HEK293 (cell line): ENCODE measurements around the gene GPI.
A peak's percentile ranks its signal among the peaks of the same experiment; 100 is the strongest.
"Not testable (repeated sequence)": the region's sequence is repeated elsewhere in the genome, so short reads cannot be mapped to it uniquely, and the experiment has no call there.

Source experiments
- CTCF ChIA-PET: fragments of 350-600 bp; formaldehyde crosslinking; extraction: SDS; loops from one replicate; lab custom pipeline; 2021; ENCODE audit warnings: antibody characterized with exemption; lab: Yijun Ruan, JAX
- POLR2A ChIA-PET: fragments of 300-600 bp; formaldehyde crosslinking; extraction: SDS; loops from one replicate; lab custom pipeline; 2020; ENCODE audit warnings: antibody characterized with exemption, inconsistent platforms; lab: Yijun Ruan, JAX
- H3K27ac ChIP-seq: fragments of 200-500 bp; sonication (Bioruptor generic); 2 replicates; pipeline ENCODE4 v1.5.1; 2014; ENCODE audit warnings: low read depth, low read length, control low read depth, inconsistent platforms; ENCODE audit errors: extremely low read depth
- H3K36me3 ChIP-seq, 2 experiments: fragments of 200-500 bp in 1 of 2; sonication (Bioruptor generic) in 1 of 2; 1 replicate in 1 of 2; 2 replicates in 1 of 2; pipeline ENCODE4 v1.5.1; 2014 to 2017; ENCODE audit warnings: inconsistent platforms in 2 of 2, low read length in 2 of 2; ENCODE audit not compliant: control insufficient read depth in 2 of 2, insufficient read depth in 1 of 2
- H3K4me1 ChIP-seq: fragments of 200-500 bp; sonication (Bioruptor generic); 2 replicates; pipeline ENCODE4 v1.5.1; 2014; ENCODE audit warnings: mild to moderate bottlenecking, low read length, inconsistent platforms; ENCODE audit not compliant: control insufficient read depth, insufficient read depth
- H3K4me3 ChIP-seq: 2 replicates; pipeline ENCODE4 v1.5.1; 2011; ENCODE audit warnings: low read depth, mild to moderate bottlenecking, control low read depth, low read length, moderate library complexity
- H3K9me3 ChIP-seq: fragments of 200-500 bp; sonication (Bioruptor generic); 2 replicates; pipeline ENCODE4 v1.5.1; 2014; ENCODE audit warnings: low read depth, low read length, inconsistent platforms; ENCODE audit not compliant: control insufficient read depth, insufficient read depth
- KLF1 ChIP-seq: fragments of 450-650 bp; formaldehyde crosslinking; IDR thresholded peaks from 2 replicates; pipeline ENCODE4 v1.5.1; 2016; ENCODE audit warnings: missing biosample characterization, missing genetic modification characterization
- MEIS1 ChIP-seq: sonication (generic); formaldehyde crosslinking; IDR thresholded peaks from 2 replicates; pipeline ENCODE4 v1.8.1; 2022; ENCODE audit warnings: missing genetic modification reagents, mild to moderate bottlenecking, borderline replicate concordance
- SALL2 ChIP-seq: fragments of 450-650 bp; formaldehyde crosslinking; IDR thresholded peaks from 2 replicates; pipeline ENCODE4 v1.5.0; 2017; ENCODE audit warnings: missing biosample characterization, mild to moderate bottlenecking, missing genetic modification characterization, borderline replicate concordance
- SETDB1 ChIP-seq: IDR thresholded peaks from one replicate; pipeline ENCODE4 v1.6.1; 2017; ENCODE audit warnings: mild to moderate bottlenecking, low read length, moderate library complexity, mixed read lengths; ENCODE audit not compliant: insufficient read length
- TCF7L2 ChIP-seq: IDR thresholded peaks from 2 replicates; pipeline ENCODE4 v1.6.1; 2011; ENCODE audit warnings: low read depth, mild to moderate bottlenecking, inconsistent platforms, low read length, moderate library complexity, borderline replicate concordance
- YY1 ChIP-seq: fragments of 450-650 bp; formaldehyde crosslinking; IDR thresholded peaks from 2 replicates; pipeline ENCODE4 v1.5.1; 2018; ENCODE audit warnings: missing biosample characterization, missing genetic modification characterization
- ZFP41 ChIP-seq: fragments of 450-650 bp; formaldehyde crosslinking; IDR thresholded peaks from 2 replicates; pipeline ENCODE4 v1.5.1; 2016; ENCODE audit warnings: missing biosample characterization, missing genetic modification characterization, borderline replicate concordance
- ZNF121 ChIP-seq: fragments of 450-650 bp; formaldehyde crosslinking; IDR thresholded peaks from 2 replicates; pipeline ENCODE4 v1.5.1; 2016; ENCODE audit warnings: missing biosample characterization, missing genetic modification characterization
- ZNF132 ChIP-seq: fragments of 450-650 bp; formaldehyde crosslinking; IDR thresholded peaks from 2 replicates; pipeline ENCODE4 v1.5.1; 2017; ENCODE audit warnings: missing biosample characterization, missing genetic modification characterization, borderline replicate concordance
- ZNF302 ChIP-seq: fragments of 450-650 bp; formaldehyde crosslinking; IDR thresholded peaks from 2 replicates; pipeline ENCODE4 v1.5.1; 2016; ENCODE audit warnings: missing biosample characterization, missing genetic modification characterization, low read depth
- ZNF350 ChIP-seq: fragments of 450-650 bp; formaldehyde crosslinking; IDR thresholded peaks from 2 replicates; pipeline ENCODE4 v1.5.0; 2017; ENCODE audit warnings: missing biosample characterization, mild to moderate bottlenecking, missing genetic modification characterization
- ZNF354C ChIP-seq: fragments of 450-650 bp; formaldehyde crosslinking; IDR thresholded peaks from 2 replicates; pipeline ENCODE4 v1.5.1; 2016; ENCODE audit warnings: missing biosample characterization, missing genetic modification characterization, low read depth, borderline replicate concordance
- ZNF391 ChIP-seq: fragments of 450-650 bp; formaldehyde crosslinking; IDR thresholded peaks from 2 replicates; pipeline ENCODE4 v1.5.1; 2016; ENCODE audit warnings: low read depth, missing biosample characterization, missing genetic modification characterization, borderline replicate concordance
- ZNF426 ChIP-seq: fragments of 450-650 bp; formaldehyde crosslinking; IDR thresholded peaks from 2 replicates; pipeline ENCODE4 v1.5.1; 2017; ENCODE audit warnings: missing biosample characterization, missing genetic modification characterization, mild to moderate bottlenecking, inconsistent platforms, moderate library complexity
- ZNF610 ChIP-seq: fragments of 450-650 bp; formaldehyde crosslinking; IDR thresholded peaks from 2 replicates; pipeline ENCODE4 v1.5.1; 2016; ENCODE audit warnings: missing biosample characterization, missing genetic modification characterization, borderline replicate concordance
- TF ChIP-seq, protein P1 (sequence below): fragments of 450-650 bp; formaldehyde crosslinking; conservative IDR thresholded peaks from 2 replicates; pipeline ENCODE4 v1.5.1; 2016; ENCODE audit warnings: low read depth, missing biosample characterization, missing genetic modification characterization
- TF ChIP-seq, protein P2 (sequence below): fragments of 450-650 bp; IDR thresholded peaks from 2 replicates; pipeline ENCODE4 v1.5.1; 2018; ENCODE audit warnings: missing biosample characterization, mild to moderate bottlenecking, missing genetic modification characterization
- TF ChIP-seq, protein P3 (sequence below): fragments of 450-650 bp; formaldehyde crosslinking; IDR thresholded peaks from 2 replicates; pipeline ENCODE4 v1.5.1; 2016; ENCODE audit warnings: missing biosample characterization, missing genetic modification characterization

GPI gene

DNA sequence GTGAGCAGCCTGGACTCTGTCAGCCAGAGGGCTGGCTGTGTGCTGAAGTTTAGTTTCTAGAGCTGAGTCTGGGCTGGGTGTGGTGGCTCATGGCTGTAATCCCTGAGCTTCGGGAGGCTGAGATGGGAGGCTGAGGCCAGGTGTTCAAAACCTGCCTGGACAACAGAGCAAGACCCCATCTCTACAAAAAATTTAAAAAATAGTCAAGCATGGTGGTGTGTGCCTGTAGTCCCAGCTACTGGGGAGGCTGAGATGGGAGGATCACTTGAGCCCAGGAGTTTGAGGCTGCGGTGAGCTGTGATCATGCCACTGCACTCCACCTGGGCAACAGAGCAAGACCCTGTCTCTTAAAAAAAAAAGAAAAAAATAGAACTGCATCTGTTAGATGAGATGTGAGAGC lies 23.7 kb downstream of the GPI start:
- peaks cover 74 to 96% of the 10 kb centered on the region in 2 experiments for H3K36me3 ChIP-seq
- not testable (repeated sequence) for H3K27ac ChIP-seq, H3K9me3 ChIP-seq, H3K4me3 ChIP-seq, H3K4me1 ChIP-seq
- CTCF ChIA-PET, result interaction anchor here (0.7 kb wide), 1 partner anchor 8 kb away, joined by 3 read pairs; no protein-coding TSS in a partner anchor
- peak; percentile 100 for TF ChIP-seq ZNF121 (tag by site-specific recombination)
- POLR2A ChIA-PET, result interaction anchor here (0.6 kb wide), 1 partner anchor 362 kb away, joined by 6 read pairs; no protein-coding TSS in a partner anchor

DNA sequence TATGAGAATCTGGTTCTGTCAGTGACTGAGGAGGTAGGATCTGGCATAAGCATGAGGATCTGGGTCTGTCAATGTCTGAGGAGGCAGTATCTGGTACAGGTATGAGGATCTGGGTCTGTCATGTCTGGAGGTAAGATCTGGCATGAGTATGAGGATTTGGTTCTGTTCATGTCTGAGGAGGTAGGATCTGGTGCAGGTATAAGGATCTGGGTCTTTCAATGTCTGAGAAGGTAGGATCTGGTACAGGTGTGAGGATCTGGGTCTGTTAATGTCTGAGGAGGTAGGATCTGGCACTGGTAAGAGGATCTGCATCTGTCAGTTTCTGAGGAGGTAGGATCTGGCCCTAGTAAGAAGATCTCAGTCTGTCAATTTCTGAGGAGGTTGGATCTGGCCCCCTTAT lies 26.8 kb downstream of the GPI start:
- ChIA-PET POLR2A (no interaction called here), CTCF (no interaction called here)
- TF ChIP-seq ZNF391 (tag by site-specific recombination), result no peak
- no peak for TF ChIP-seq ZNF302 (tag by site-specific recombination)
- no peak for TF ChIP-seq ZNF132 (tag by site-specific recombination)
- no peak for TF ChIP-seq ZNF610 (tag by site-specific recombination)
- no peak for TF ChIP-seq SALL2
- TF ChIP-seq KLF1 (tag by site-specific recombination), result no peak
- TF ChIP-seq, protein P1, sequence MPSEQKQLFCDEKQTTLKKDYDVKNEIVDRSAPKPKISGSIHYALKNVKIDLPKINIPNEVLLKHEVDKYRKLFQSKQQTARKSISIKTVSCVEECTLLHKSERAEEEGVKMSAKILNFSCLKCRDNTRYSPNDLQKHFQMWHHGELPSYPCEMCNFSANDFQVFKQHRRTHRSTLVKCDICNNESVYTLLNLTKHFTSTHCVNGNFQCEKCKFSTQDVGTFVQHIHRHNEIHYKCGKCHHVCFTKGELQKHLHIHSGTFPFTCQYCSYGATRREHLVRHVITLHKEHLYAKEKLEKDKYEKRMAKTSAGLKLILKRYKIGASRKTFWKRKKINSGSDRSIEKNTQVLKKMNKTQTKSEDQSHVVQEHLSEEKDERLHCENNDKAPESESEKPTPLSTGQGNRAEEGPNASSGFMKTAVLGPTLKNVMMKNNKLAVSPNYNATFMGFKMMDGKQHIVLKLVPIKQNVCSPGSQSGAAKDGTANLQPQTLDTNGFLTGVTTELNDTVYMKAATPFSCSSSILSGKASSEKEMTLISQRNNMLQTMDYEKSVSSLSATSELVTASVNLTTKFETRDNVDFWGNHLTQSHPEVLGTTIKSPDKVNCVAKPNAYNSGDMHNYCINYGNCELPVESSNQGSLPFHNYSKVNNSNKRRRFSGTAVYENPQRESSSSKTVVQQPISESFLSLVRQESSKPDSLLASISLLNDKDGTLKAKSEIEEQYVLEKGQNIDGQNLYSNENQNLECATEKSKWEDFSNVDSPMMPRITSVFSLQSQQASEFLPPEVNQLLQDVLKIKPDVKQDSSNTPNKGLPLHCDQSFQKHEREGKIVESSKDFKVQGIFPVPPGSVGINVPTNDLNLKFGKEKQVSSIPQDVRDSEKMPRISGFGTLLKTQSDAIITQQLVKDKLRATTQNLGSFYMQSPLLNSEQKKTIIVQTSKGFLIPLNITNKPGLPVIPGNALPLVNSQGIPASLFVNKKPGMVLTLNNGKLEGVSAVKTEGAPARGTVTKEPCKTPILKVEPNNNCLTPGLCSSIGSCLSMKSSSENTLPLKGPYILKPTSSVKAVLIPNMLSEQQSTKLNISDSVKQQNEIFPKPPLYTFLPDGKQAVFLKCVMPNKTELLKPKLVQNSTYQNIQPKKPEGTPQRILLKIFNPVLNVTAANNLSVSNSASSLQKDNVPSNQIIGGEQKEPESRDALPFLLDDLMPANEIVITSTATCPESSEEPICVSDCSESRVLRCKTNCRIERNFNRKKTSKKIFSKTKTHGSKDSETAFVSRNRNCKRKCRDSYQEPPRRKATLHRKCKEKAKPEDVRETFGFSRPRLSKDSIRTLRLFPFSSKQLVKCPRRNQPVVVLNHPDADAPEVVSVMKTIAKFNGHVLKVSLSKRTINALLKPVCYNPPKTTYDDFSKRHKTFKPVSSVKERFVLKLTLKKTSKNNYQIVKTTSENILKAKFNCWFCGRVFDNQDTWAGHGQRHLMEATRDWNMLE (tag by site-specific recombination), result no peak
- TF ChIP-seq TCF7L2, result no peak
- TF ChIP-seq SETDB1, result no peak
- TF ChIP-seq YY1 (tag by site-specific recombination), result no peak
- no peak for TF ChIP-seq ZNF350
- TF ChIP-seq ZFP41, result no peak
- TF ChIP-seq, protein P2, sequence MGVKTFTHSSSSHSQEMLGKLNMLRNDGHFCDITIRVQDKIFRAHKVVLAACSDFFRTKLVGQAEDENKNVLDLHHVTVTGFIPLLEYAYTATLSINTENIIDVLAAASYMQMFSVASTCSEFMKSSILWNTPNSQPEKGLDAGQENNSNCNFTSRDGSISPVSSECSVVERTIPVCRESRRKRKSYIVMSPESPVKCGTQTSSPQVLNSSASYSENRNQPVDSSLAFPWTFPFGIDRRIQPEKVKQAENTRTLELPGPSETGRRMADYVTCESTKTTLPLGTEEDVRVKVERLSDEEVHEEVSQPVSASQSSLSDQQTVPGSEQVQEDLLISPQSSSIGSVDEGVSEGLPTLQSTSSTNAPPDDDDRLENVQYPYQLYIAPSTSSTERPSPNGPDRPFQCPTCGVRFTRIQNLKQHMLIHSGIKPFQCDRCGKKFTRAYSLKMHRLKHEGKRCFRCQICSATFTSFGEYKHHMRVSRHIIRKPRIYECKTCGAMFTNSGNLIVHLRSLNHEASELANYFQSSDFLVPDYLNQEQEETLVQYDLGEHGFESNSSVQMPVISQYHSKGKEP (tag by site-specific recombination), result no peak
- no peak for TF ChIP-seq MEIS1 (CRISPR knock-in tag)
- TF ChIP-seq, protein P3, sequence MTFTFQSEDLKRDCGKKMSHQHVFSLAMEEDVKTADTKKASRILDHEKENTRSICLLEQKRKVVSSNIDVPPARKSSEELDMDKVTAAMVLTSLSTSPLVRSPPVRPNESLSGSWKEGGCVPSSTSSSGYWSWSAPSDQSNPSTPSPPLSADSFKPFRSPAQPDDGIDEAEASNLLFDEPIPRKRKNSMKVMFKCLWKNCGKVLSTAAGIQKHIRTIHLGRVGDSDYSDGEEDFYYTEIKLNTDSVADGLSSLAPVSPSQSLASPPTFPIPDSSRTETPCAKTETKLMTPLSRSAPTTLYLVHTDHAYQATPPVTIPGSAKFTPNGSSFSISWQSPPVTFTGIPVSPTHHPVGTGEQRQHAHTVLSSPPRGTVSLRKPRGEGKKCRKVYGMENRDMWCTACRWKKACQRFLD (tag by site-specific recombination), result no peak
- no peak for TF ChIP-seq ZNF354C
- TF ChIP-seq ZNF426 (tag by site-specific recombination), result no peak
- Histone ChIP-seq H3K27ac (no peak overlapping the region), H3K9me3 (no peaks in the 10 kb centered on the region), H3K4me3 (no peak overlapping the region), H3K4me1 (no peaks in the 10 kb centered on the region), H3K36me3 (peaks cover 90 to 98% of the 10 kb centered on the region in 2 experiments)
